KMS-11 (cell line): ENCODE measurements around the gene KCND2.

Experiments
- H2AFZ ChIP-seq: fragments of 200-600 bp; sonication (generic); 2 replicates; pipeline ENCODE4 v1.6.1; 2016; ENCODE audit warnings: antibody characterized with exemption, mixed run types, low read depth
- H3K27ac ChIP-seq: fragments of 200-600 bp; sonication (generic); 2 replicates; pipeline ENCODE4 v1.6.1; 2016; ENCODE audit warnings: mild to moderate bottlenecking, mixed run types
- H3K27me3 ChIP-seq: fragments of 200-600 bp; sonication (generic); 2 replicates; pipeline ENCODE4 v1.6.1; 2017; ENCODE audit warnings: mild to moderate bottlenecking, low read depth, mixed run types, moderate library complexity; ENCODE audit not compliant: insufficient read depth
- H3K36me3 ChIP-seq: fragments of 200-600 bp; sonication (generic); 2 replicates; pipeline ENCODE4 v1.6.1; 2017; ENCODE audit warnings: mild to moderate bottlenecking, mixed run types; ENCODE audit not compliant: insufficient read depth
- H3K4me1 ChIP-seq: fragments of 200-600 bp; sonication (generic); 2 replicates; pipeline ENCODE4 v1.6.1; 2016; ENCODE audit warnings: mild to moderate bottlenecking, low read depth, mixed run types; ENCODE audit not compliant: poor library complexity, severe bottlenecking
- H3K4me2 ChIP-seq: fragments of 200-600 bp; sonication (generic); 2 replicates; pipeline ENCODE4 v1.7.0; 2016; ENCODE audit warnings: mild to moderate bottlenecking, mixed run types
- H3K4me3 ChIP-seq: fragments of 200-600 bp; sonication (generic); IDR thresholded peaks from 2 replicates; pipeline ENCODE4 v1.6.1; 2017; ENCODE audit warnings: low read depth, low read length, mixed read lengths; ENCODE audit not compliant: insufficient read depth
- H3K79me2 ChIP-seq: fragments of 200-600 bp; sonication (generic); 2 replicates; pipeline ENCODE4 v1.6.1; 2016; ENCODE audit warnings: low read depth, mixed run types; ENCODE audit not compliant: insufficient read depth
- H3K9ac ChIP-seq: fragments of 200-600 bp; sonication (generic); 2 replicates; pipeline ENCODE4 v1.6.1; 2016; ENCODE audit warnings: mild to moderate bottlenecking, mixed run types
- H4K20me1 ChIP-seq: fragments of 200-600 bp; sonication (generic); 2 replicates; pipeline ENCODE4 v1.6.1; 2016; ENCODE audit warnings: mild to moderate bottlenecking, mixed run types; ENCODE audit not compliant: insufficient read depth
- CTCF ChIP-seq: fragments of 200-600 bp; sonication (generic); conservative IDR thresholded peaks from 2 replicates; pipeline ENCODE4 v1.6.1; 2017; ENCODE audit warnings: low read depth, mild to moderate bottlenecking, antibody characterized with exemption, low read length, moderate library complexity, mixed read lengths

Gene KCND2

GRCh38 chr7:120714945-120715344 lies 442.0 kb downstream of the KCND2 start:
- H3K36me3 ChIP-seq: no peaks in the 10 kb centered on the region
- no peak for TF ChIP-seq CTCF
- no peaks in the 10 kb centered on the region for H3K27me3 ChIP-seq
- no peaks in the 10 kb centered on the region for H3K4me1 ChIP-seq
- H2AFZ ChIP-seq: no peak overlapping the region
- H3K79me2 ChIP-seq: no peaks in the 10 kb centered on the region
- no peaks in the 10 kb centered on the region for H4K20me1 ChIP-seq
- no peak overlapping the region for H3K9ac ChIP-seq
- H3K4me3 ChIP-seq: no peak overlapping the region
- no peak overlapping the region for H3K27ac ChIP-seq
- H3K4me2 ChIP-seq: no peak overlapping the region

- Histone ChIP-seq H3K27me3 (no peaks in the 10 kb centered on the region), H3K4me2 (no peak overlapping the region), H2AFZ (no peak overlapping the region), H3K4me1 (no peaks in the 10 kb centered on the region), H4K20me1 (no peaks in the 10 kb centered on the region), H3K27ac (no peak overlapping the region), H3K4me3 (no peak overlapping the region), H3K79me2 (no peaks in the 10 kb centered on the region), H3K9ac (no peak overlapping the region), H3K36me3 (no peaks in the 10 kb centered on the region)
- no peak for TF ChIP-seq CTCF
Observed at GRCh38 chr7:120716307-120716706, 443.3 kb downstream of the KCND2 start.

GRCh38 chr7:120717166-120717565 lies 444.2 kb downstream of the KCND2 start:
- no peaks in the 10 kb centered on the region for H3K79me2 ChIP-seq
- no peak overlapping the region for H2AFZ ChIP-seq
- H3K27me3 ChIP-seq: no peaks in the 10 kb centered on the region
- no peak for TF ChIP-seq CTCF
- H3K4me2 ChIP-seq: no peak overlapping the region
- H3K27ac ChIP-seq: no peak overlapping the region
- no peak overlapping the region for H3K4me3 ChIP-seq
- H3K36me3 ChIP-seq: no peaks in the 10 kb centered on the region
- H3K4me1 ChIP-seq: no peaks in the 10 kb centered on the region
- no peak overlapping the region for H3K9ac ChIP-seq
- H4K20me1 ChIP-seq: no peaks in the 10 kb centered on the region

GRCh38 chr7:120718361-120718760 lies 445.4 kb downstream of the KCND2 start:
- Histone ChIP-seq H3K36me3 (no peaks in the 10 kb centered on the region), H3K27me3 (no peaks in the 10 kb centered on the region), H3K4me2 (no peak overlapping the region), H3K9ac (no peak overlapping the region), H2AFZ (no peak overlapping the region), H3K79me2 (no peaks in the 10 kb centered on the region), H3K4me3 (no peak overlapping the region), H3K4me1 (no peaks in the 10 kb centered on the region), H4K20me1 (no peaks in the 10 kb centered on the region), H3K27ac (no peak overlapping the region)
- no peak for TF ChIP-seq CTCF

- H2AFZ ChIP-seq: no peak overlapping the region
- no peak overlapping the region for H3K4me2 ChIP-seq
- H3K27me3 ChIP-seq: no peaks in the 10 kb centered on the region
- H3K4me3 ChIP-seq: no peak overlapping the region
- TF ChIP-seq CTCF: no peak
- no peak overlapping the region for H3K9ac ChIP-seq
- no peak overlapping the region for H3K27ac ChIP-seq
- no peaks in the 10 kb centered on the region for H3K36me3 ChIP-seq
- H4K20me1 ChIP-seq: no peaks in the 10 kb centered on the region
- H3K4me1 ChIP-seq: no peaks in the 10 kb centered on the region
- H3K79me2 ChIP-seq: no peaks in the 10 kb centered on the region
Observed at GRCh38 chr7:120720317-120720716, 447.3 kb downstream of the KCND2 start.
